GM19397 (cell line): ENCODE measurements around the gene PODN.

Experiments used
- ATAC-seq: cut with Tn5 transposase; IDR thresholded peaks from one replicate; pipeline ENCODE4 v1.9.1; 2021; ENCODE audit warnings: mild to moderate bottlenecking, moderate library complexity; ENCODE audit not compliant: unreplicated experiment

PODN gene

DNA sequence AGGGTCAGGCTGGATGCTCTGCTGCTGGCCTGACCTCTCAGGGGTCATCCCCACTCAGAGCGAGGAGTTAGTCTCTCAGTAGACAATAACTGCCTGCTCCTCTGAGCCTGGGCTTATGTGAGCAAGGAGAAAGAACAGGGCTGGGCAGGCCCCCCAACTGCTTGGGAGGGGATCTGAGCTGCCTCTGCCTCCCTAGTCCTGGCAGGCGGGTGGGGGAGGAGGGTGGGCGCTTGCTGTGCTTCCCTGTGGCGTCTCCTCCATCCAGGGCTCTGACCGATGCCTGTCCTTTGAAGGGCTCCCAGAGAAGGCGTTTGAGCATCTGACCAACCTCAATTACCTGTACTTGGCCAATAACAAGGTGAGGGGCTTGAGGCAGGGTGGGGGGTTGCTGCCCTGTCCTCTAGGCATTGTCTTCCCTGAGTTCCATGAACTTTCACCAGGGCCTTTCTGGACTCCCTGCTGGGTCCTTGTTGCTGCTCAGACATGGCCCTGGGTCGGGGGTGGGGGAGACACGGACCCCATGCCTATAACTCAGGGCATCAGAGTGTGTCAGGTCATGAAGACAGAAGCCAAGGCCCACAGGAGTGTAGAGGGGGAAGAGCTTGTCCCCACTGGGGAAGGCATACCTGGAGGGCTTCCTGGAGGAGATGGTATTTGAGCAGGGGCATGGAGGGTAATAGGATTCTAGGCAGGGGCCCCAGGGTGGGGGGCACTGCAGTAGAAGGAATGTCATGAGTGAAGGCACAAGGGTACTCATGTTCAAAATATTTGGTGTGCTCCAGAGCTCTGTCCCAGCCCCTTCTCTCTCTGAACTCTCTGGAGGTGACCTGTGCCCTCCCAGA, 12.5 kb downstream of the PODN start:
- no peak for ATAC-seq

DNA sequence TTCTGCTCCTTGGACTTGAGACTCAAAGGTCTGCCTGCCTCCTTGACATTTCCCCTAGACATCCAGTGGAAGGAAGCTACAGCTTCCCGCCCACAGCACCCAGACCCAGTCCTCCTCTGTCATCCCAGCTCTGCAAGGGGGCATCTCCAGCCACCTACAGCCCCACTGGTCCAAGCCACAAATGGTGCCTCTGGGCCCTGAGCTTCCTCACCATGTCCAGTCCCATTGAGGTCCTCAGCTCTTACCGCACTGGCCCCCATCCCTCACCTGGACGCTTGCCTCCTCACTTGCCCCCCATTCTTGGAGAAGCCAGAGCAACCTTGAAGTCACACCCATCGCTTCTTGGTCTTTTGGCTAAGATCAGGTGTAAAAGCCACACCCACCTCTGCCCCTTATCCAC, 13.2 kb downstream of the PODN start:
- no peak for ATAC-seq

DNA sequence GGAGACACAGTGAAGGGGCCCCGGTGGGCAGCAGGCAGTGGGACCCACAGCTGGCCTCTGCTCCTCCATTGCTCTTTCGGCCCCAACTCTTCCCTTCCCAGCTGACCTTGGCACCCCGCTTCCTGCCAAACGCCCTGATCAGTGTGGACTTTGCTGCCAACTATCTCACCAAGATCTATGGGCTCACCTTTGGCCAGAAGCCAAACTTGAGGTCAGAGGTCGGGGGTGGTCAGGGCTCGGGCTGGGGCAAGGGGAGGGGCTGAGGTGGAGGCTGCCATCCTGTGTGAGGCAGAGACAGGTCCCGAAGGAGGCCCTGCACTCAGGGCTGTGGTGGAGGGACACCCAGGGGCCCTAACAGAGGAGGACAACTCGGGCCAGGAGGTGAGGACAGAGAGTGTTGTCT, 13.7 kb downstream of the PODN start:
- ATAC-seq: no peak

DNA sequence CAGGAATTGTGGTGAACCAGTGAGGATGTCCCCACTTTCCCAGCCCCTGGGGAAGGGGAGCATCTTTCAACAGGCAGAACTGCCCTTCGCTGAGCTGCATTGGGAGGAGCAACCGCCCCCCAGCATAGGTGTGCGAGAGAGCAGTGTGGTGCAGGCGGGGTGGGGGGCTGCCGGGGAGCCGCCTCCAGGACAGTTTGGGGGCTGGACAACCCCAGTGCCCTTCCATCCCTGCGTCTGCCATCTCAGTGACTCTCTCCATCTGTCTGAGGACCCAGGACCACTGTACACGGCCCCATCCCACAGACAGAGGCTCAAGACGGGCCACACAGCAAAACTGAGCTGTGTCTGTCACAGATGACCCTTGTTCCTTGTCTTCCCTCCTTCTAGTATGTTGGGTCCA, 14.2 kb downstream of the PODN start:
- ATAC-seq: no peak

DNA sequence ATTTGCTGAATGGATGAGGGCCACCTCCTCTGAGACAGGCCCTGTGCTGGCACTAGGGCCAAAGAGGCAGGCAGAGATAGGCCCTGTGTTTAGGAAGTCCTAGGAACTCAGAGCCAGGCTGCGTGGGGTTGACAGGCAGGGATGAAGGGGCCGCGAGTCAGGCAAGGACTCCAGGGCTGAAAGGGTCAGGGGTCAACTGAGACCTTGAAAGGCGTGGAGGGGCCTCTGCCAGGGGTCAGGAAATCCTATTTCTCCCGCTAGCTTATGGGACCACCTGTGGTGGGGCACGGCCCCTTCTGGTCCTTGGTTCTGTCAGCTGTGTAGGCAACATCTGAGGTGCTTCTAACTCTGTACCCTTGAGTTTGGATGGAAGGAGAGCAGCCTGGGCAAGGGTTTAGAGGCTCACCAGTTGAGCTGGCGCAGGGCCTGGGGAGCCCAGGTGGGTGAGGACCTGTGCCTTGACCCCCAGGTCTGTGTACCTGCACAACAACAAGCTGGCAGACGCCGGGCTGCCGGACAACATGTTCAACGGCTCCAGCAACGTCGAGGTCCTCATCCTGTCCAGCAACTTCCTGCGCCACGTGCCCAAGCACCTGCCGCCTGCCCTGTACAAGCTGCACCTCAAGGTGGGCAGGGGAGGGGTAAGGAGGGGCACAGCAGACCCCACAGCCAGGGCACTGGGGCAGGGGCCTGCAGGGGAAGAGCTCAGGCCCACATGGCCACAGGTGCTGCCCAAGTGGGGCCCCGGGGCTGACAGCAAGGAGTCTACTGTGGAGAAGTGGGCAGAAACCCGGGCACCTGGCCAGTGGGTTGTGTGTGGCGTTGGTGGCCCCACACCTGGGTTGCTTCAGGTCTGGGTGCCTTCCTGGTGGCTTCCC, 14.9 kb downstream of the PODN start:
- no peak for ATAC-seq

DNA sequence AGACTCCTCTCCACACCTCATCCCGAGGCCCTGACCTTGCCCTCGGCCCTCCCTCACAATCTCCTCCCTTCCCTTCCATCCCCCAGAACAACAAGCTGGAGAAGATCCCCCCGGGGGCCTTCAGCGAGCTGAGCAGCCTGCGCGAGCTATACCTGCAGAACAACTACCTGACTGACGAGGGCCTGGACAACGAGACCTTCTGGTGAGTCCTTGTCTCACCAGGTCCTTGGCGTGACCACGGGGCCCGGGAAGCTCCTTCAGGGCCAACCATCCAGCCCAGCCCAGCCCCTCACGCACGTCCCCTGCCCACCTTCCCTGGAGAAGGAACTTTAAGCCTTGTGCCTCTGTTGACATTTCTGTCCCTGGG, 15.6 kb downstream of the PODN start:
- no peak for ATAC-seq

DNA sequence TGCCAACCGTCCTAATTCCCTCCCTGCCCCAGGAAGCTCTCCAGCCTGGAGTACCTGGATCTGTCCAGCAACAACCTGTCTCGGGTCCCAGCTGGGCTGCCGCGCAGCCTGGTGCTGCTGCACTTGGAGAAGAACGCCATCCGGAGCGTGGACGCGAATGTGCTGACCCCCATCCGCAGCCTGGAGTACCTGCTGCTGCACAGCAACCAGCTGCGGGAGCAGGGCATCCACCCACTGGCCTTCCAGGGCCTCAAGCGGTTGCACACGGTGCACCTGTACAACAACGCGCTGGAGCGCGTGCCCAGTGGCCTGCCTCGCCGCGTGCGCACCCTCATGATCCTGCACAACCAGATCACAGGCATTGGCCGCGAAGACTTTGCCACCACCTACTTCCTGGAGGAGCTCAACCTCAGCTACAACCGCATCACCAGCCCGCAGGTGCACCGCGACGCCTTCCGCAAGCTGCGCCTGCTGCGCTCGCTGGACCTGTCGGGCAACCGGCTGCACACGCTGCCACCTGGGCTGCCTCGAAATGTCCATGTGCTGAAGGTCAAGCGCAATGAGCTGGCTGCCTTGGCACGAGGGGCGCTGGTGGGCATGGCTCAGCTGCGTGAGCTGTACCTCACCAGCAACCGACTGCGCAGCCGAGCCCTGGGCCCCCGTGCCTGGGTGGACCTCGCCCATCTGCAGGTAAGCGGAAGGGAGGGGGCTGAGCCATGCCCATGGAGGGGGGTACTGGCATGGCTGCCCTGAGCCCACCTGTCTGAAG, 16.5 kb downstream of the PODN start:
- no peak for ATAC-seq

DNA sequence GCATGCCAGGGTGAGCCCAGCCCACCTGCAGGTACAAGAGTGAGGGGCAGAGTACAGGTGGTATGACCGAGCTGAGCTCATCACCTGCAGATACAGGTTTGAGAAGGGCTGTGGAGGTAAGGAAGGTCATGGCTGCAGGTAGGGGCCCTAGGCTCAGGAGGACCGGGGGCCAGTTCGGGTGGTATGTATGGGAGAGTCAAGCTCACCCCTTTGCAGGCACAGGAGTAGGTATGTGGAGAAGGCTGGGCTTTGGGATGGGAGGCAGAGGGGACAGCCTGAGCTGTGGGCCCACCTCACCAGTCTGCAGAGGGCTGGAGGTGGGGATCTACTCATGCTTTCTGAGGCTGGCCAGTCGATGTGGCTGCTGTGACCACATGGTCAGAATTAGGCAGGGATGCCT, 17.2 kb downstream of the PODN start:
- no peak for ATAC-seq

DNA sequence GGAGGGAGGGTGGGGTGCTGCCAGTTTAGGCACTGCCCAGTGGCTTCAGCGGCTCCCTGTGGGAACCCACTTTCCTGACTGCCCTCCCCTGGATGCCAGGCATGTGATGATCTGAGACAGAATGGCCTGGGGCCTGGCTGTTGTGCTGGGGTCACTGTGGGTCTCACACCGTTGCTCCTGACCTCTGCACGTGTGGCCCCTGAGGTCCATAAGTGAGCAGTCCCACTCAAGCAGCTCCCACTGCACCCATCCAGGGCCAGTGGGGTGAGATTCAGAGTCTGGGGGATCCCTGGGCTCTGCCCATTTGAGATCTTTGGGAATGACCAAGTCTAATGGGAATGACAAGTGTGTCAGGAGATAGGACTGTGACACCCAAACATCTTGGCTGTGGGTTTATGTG, 18.0 kb downstream of the PODN start:
- no peak for ATAC-seq

DNA sequence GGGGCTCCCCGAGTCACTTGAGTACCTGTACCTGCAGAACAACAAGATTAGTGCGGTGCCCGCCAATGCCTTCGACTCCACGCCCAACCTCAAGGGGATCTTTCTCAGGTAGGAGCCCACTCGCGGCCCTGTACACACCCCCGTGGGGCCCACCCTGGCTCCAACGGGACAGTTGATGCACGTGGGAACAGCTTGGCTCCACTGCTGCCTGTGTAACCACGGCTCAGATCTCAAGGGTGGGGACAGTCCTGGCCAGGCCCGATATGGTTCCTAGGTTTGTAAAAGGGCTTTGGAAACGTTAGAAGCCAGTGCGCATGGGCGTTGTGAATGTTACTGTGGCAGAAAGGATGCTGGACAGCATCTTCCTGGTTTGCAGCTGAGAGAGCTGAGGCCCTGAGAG, 18.8 kb downstream of the PODN start:
- no peak for ATAC-seq

DNA sequence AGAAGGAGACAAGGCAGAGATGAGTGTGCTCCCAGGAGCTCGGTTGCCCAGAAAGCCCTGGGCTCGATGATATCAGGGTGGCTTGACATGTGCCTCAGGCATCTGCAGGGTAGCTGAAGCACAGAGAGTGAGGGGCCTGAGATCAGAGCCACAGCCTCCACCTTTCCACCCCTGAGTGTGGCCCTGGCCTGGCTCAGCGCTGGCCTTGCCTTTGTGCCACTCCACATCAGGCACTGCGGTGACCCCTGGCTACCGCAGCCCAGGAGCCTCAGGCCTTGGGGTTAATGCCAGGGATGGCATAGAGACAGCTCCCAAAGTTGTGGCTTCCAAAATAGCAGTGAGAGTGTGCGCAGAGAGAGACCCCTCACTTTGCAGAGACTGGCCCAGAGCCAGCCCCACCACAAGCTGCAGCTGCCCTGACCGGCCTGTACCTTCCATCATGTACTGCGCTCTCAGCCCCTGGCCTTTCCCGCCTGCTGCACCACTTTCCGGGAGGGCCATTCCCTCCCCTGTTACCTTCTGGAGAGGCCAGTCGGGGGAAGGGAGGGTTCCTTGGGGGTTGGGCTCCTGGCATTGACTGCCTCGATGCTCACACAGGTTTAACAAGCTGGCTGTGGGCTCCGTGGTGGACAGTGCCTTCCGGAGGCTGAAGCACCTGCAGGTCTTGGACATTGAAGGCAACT, 19.5 kb downstream of the PODN start:
- no peak for ATAC-seq

DNA sequence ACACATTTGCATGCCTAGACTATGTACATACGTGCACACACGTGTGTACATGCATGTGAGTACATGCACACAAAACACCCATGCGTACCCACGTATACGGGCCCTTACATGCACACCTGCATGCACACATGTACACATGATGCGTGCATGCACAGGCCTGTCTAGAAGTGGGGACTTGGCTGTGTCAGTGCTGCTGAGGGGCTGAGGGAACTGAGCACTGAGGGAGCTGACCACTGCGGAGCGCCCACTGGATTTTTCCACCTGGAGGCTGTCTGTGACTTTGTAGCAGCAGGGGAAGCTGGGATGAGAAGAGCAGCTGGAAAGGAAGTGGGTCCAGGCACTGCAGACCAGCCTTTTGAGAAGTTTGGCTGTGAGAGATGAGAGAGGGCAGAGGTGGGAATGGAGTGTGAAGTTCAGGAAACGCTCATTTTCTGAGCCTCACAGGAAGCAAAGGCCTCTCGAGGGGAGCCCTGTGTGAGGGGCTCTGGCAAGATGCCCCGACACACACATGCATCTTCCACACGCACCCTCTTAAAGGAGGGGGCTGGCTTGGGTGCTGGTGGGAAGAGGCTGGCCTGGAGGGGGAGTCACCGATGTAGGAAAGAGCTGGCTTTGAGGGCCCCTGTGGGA, 20.9 kb downstream of the PODN start:
- no peak for ATAC-seq

DNA sequence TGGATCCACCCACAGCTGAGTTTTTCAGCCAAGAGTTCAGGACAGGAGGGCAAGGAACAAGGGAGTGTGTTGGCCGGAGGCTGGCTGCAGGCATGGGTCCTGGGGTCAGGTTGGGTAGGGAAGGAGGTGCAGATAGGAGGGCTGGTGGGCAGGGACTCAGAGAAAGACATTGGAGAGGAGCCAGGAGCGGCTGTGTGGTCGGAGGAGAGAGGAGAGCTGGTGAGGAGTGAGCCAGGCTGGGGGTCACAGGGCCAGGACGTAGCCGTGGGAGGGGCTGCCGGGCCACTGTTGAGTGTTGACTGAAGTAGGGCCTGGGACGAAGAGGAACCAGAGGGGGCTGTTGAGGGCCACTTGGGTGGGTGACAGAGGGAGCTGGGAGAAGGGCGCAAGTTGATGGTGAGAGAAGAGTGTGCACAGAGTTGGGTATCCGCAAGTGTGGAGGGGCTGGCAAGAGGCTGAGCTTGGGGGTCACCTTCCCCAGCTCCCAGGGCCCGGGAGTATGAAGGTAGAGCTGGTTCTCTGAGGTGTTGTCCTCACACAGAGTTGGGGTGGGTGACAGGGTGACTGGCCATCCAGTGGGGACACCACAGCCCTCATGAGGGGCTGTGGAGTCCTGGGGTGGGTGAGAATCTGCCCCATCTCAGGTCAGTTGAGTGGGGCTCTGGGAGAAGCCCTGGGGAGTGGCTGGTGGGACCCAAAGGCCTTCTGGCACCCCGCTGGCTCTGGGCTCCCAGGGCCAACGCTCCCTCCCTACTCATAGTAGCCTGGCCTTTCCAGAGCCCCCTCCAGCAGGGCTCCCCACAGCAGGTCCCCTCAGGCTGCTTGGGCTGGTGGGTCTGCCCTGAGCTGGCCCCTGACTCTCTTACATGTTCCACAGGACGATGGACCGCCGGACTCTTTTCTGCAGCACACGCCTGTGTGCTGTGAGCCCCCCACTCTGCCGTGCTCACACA, 21.9 kb downstream of the PODN start:
- no peak for ATAC-seq

DNA sequence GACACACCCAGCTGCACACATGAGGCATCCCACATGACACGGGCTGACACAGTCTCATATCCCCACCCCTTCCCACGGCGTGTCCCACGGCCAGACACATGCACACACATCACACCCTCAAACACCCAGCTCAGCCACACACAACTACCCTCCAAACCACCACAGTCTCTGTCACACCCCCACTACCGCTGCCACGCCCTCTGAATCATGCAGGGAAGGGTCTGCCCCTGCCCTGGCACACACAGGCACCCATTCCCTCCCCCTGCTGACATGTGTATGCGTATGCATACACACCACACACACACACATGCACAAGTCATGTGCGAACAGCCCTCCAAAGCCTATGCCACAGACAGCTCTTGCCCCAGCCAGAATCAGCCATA, 22.6 kb downstream of the PODN start:
- ATAC-seq: no peak

DNA sequence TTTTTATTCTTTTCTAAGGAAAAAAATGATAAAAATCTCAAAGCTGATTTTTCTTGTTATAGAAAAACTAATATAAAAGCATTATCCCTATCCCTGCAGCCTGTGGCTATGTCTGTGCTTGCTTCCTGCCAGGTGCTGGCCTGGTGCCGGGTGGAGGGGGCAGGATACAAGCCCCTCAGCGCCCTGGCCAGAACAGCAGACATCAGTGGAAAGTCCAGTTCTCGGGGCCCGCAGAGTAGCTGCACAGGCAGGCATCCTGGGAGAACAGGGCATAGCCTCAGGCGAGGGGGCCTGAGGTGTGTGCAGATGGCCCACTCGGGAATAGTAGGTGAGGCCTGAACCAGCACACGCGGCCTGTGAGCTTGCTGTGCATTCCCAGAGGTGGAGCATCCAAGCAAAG, 23.4 kb downstream of the PODN start:
- ATAC-seq: no peak

DNA sequence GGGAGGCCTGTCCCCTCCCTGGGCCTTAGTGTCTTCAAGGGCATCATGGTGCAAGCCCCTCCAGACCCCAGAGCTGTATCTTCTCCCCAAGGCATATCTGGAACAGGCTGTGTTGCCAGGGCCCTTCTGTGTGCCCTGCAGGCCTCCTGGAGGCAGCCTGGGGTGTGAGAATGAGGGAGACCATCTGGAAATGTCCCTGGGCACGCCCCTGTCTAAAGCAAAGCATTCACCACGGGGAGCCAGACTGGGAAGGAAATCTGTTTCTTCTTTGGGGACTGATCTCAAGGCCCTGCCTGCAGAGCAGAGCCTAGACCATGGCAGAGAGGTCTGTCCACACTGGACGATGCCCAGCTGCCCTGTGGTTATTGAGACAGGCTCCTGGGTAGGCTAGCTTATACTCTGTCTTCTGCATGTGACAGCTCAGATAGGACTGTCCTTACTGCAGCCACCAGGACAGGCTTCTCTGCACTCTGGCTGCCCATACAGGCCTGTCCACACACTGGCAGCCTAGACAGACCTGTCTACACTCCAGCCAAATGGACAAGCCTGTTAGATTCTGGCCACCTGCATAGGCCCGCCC, 24.6 kb downstream of the PODN start:
- no peak for ATAC-seq

DNA sequence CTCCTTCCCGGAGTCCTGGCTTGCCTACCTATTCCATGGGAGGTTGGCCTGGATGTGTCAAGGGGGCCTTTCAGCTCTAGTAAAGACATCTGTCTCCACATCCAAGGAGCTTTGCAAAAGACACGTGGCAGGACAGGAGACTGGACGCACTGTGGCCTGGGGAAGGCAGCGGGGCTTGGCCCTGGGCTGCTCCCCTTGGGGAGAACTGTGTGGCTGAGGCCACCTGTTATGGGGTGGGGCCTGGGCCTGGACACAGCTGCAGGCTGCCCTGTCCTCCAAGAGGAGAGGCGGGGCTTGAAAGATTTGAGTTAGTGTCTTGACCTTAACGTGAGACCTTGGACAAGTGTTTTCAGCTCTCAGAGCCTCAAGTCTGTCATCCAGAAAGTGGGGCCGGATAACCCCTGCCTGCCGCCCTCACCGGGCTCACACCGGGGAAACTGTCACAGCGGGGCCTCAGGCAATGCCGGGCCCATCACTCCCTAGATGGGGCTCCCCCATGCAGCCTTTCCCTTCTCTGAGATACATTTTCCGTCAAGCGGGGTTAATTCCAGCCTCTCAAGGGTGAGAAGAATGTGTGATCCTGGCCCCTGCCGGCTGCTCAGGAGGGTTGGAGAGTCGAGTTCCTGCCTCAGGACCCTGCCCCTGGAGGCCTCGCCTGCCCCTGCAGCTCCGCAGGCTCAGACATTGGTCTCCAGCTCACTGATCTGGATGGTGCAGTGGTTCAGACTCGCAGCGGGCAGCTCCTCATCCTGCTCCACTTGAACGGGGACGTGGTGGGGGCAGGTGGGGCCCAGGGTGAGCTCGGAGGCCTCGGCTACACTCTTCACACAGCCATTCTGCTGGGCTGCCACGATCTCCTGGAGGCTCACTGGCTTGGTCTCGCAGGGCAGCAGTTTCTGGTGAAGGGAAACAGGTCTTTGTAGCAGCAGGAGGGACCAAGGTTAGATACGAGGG, 25.6 kb downstream of the PODN start:
- ATAC-seq: no peak
